HuH-7.5 (cell line): ENCODE measurements around the gene TAOK1.
A peak's percentile ranks its signal among the peaks of the same experiment; 100 is the strongest.
"Not testable (repeated sequence)": the region's sequence is repeated elsewhere in the genome, so short reads cannot be mapped to it uniquely, and the experiment has no call there.

Source experiments
- DNase-seq: peaks from one replicate; pipeline ENCODE4 v3.0.0; 2011; ENCODE audit warnings: low spot score

Gene TAOK1

DNA sequence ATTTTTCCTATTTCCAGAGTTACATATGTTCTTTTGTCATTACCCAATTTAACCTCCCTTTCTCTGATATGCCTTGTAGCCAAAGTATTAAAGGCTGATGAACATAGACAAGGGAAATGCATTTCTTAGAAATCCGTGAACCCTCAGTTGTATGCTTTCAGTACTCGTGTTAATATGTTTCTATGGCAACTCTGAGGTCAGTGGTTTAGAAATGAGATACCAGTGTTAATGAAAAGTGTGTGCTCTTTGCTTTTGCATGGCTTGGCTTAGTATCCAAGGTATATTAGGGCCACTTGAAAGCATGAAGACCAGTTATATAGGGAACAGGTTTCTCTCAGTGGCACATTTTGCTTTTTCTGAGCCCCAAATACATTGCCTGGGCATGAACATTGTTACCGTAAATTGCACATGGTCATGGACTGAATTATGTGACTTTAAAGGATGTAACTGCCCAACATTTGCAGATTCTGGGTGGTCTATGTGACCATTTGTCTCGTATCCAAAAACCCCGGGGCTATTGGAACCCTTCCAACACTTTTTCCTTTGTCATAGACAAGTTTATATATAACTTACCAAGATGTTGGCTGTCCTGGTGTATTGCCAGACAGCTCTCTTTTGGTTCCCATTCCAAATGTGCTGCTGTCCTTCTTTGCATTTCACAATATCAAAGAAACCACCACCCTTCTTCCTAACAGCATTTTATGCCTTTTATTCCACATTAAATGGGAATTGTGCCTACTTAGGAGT is 159.2 kb downstream of the TAOK1 start:
- DNase-seq: no peak

GRCh38 chr17:29555840-29556239 is 165.7 kb downstream of the TAOK1 start:
- peak; percentile 76 for DNase-seq

GRCh38 chr17:29557085-29557738 is 167.0 kb downstream of the TAOK1 start:
- DNase-seq: no peak

GRCh38 chr17:29557739-29558116 is 167.6 kb downstream of the TAOK1 start:
- DNase-seq: no peak

DNA sequence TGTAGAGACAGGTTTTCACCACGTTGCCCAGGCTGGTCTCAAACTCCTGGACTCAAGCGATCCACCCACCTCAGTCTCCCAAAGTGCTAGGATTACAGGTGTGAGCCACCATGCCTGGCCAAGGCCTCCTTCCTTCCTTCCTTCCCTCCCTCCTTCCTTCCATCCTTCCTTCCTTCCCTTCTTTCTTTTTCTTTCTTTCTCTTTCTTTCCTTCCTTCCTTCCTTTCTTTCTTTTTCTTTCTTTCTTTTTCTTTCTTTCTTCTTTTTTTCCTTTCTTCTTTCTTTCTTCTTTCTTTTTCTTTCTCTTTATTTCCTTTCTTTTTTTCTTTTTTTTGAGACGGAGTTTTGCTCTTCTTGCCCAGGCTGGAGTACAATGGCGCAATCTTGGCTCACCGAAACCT is 168.0 kb downstream of the TAOK1 start:
- not testable (repeated sequence) for DNase-seq

GRCh38 chr17:29559640-29560039 is 169.5 kb downstream of the TAOK1 start:
- no peak for DNase-seq

DNA sequence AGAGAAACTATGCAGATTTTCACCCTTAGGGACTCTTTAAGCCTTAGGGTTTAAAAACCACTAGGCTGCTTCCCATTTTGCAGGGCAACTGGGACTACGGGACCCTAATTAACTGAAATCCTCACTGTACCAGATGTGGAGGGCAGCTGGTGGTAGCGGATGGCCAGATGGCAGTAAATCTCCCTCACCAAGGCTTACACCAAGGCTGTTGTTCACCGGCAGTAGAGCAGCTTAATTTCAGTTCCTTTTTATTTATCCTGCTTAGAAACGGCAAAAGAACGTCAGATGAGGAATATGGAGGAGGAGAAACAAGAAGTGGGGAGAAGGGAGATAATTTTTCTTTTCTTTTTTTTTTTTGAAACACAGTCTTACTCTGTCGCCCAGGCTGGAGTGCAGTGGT is 170.2 kb downstream of the TAOK1 start:
- DNase-seq: no peak

DNA sequence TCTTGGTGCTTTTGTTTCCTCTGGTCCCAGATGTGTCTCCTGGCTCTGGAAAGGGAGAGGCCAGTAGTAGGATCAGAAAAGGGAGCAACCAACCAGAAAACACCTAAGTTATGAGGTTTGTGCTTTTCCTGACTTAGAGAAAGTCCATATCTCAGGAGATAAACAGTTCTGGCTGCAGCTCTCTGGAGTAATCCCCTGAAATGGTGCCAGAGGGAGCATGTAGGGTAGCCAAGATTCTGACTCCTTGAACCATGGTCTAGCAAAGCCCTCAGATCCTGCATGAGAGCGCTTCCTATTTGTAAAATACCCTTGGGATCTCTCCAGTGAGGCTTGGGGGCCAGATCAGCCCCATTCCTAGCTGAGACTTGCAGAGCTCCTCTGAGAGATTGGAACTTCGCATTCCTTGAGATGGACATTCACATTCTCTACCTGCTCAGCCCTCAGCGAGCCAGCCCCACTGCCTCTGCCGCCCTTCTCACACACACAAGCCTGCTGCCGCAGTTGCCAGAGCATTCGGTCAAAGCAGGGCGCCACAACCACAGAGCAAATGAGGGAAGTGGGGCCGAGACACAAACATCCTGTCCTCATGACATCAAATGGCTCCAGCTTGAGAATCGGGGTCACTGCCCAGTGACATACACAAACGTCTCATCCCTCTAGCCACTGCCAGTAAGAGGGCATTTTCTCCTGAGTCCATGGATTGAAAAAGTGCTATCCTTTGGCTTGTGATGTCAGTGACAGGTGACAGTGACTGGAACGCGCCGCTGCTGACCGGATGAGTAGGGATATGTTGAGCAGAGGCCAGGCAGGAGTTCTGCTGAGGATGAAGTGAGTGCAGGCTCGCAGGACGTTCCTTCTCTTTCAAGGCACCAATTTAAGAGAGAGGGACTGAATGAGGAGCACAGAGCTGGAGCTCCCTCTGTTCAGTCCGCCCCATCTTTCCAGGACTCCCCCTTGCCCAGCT is 171.7 kb downstream of the TAOK1 start:
- no peak for DNase-seq

DNA sequence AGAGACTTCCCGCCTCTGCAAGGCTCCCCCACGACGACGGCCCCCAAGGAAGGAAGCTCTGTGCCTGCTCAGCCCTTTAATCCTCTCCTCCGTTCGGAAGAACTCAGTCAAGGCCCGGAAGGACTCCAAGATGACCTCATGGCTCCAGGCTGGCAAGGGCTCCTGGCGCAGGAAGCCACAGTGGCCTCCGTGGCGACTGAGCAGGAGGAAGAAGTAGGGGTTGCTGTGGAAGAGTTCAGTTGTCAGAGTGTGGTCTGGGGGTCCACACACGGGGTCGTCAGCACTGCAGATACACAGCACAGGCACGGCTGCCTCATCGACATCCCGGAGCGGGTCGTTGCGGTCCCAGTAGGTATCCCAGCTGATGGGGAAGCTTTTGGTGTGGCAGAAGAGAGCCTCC is 172.5 kb downstream of the TAOK1 start:
- DNase-seq: no peak

DNA sequence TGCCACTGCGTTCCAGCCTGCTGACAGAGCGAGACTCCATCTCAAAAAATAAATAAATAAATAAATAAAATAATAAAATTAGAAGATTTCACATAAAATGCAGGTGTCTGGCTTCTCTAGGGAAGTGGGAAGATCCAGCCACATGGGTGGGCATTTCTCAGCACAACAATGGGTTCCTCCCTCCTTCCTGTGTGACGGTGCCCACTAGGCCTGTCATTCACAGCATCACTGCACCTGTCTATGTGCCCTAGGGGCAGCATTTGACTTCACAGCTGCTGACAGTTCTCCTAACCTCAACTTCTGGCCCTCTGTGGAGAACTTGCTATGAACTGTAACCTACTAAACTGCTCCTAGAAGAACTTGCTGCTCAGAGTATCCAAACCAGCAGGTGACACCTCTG is 173.7 kb downstream of the TAOK1 start:
- no peak for DNase-seq

GRCh38 chr17:29565643-29566472 is 175.7 kb downstream of the TAOK1 start:
- peak; percentile 72 for DNase-seq

DNA sequence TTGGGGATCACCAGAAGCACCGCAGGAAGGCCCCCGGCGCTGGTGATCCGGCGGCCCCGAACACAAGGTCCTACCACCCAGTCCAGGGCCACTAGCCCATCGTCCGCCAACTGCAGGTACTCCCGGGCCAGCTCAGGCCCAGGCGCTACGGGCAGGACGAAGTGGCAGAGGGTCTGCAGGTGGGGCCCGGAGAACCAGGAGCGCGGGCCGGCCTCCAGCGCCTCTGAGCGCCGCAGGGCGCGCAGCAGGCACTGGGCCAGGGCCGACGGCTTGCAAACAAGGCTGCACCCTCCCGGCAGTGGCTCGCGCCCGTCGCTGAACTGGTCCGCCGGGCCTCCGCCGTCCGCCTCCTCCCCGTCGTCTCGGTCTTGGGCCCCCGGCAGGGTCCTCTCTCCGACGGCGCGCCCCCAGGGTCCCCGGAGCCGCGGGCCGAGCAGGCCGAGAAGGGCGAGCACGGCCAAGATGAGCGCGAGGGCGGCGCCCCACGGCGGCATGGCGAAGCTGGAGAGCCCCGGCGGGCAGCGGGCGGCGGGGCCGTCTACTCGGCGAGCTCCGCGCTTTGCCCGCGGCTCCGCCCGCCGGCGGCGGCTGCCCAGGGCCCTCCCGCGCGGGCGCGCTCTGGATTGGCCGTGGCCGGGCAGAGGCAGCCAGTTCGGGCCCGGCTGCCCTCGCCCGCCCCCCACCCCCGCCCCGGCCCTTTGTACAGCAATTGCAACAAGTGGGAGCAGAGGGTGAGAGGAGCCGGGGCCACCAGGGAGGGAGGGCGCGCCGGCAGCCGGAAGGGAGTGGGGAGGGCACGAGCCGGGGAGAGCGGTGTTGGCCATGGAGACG is 176.5 kb downstream of the TAOK1 start, which contains the start of gene ABHD15:
ABHD15 (minus strand) TSS at position 565 of the 831 bp plus-strand sequence; CDS start at position 494, 71 bp downstream.
- DNase-seq: peak; percentile 94

GRCh38 chr17:29567304-29567553 is 177.1 kb downstream of the TAOK1 start:
- DNase-seq: no peak

GRCh38 chr17:29567554-29568330 is 177.6 kb downstream of the TAOK1 start:
- DNase-seq: peak; percentile 92

GRCh38 chr17:29568331-29569244 is 178.4 kb downstream of the TAOK1 start, which contains the start of gene TP53I13:
TSS of gene TP53I13 (plus strand) at chr17:29568701. CDS start at chr17:29568759, 58 bp downstream.
- DNase-seq: peak; percentile 95

DNA sequence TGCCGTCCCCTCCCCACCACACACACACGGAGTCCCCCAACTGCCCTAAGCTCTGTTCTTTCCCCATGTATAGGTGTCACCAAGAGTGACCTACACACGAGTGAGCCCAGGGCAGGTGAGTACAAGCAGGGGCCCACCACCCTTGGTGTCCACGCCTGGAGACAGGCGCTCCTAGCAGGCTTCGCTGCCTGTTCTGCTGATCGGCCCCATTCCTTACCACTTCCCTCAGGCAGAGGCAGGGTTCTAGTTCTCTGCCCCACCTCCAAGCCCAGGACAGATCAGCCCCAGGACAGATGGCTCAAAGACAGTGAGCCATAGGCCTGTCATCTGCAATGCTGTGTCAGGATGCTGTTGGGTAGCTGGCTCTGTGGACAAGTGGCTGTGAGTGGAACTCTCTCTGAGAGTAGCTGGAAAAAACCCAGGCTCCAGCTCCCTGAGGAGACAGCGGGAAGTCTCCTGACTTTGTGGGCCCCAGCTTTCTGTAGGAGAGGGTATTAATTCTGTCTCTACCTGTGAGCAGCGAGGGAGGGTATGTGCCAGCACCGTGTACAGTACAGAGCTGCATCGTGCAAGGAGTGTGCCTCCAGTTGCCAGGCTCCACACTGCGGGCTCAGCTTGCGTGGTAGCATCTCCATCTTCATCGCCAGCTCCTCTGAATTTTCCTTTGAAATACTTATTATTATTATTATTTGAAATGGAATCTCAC is 179.2 kb downstream of the TAOK1 start:
- DNase-seq: no peak

DNA sequence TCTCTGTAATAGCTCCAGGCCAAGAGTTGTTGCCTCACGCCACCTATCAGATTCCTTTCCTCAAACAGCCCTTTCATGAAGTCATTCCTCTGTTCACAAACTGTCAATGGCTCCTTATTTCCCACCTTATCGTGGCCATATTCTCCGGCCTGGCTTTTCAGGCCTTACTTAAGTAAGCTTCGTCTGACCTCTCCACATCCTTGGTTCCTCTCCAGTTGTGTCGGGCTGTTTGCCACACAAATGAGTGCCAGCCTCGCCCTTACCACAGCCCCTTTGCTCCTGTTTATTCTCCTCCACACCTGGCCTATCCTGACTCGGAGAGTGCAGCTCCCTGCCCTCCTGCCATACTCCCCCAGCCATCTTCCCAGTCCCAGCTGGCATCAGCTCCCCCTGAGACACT is 180.4 kb downstream of the TAOK1 start:
- DNase-seq: no peak

GRCh38 chr17:29571486-29571882 is 181.3 kb downstream of the TAOK1 start:
- no peak for DNase-seq
